ENCODE data around the gene KRCC1.

KRCC1 gene

DNA sequence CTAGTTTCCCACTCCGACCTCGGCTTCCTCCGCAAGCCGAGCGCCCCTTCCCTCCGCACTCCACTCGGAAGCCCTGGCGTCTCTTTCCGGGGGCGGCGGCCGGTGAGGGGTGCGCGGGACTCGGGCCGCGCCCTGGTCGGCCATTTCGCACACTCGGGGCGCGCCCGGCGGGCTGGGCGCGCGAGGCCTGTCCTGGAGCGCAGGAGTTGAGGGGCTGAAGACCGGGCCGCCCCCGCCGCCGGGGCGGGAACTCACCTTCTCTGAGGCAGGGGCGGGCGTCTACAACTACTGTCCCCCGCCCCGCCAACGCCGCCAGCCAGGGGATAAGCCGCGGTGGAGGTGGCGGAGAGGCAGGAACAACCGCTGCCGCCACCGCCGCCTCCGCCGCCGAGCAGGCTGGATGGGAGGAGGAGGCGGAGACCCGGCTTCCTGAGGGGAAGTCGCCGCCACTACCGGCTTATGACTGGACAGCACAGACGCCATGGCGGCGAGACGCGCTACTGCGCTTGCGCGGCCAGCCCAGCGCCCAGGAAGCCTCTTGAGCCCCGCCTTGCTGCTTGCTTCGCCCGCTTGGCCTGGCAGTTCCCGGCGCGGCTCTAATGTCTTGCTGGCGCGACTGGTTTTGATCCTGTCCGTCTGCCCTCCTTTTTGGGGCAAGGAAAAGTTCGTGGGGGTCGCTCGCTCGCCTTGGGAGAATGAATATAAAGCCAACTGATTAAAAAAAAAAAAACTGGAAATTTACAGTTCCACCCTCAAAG, at the start of gene KRCC1:
KRCC1 (minus strand) TSS at position 413 of the 758 bp plus-strand sequence. CDS start 27,220 bp downstream, outside the sequence.
- no peak for TF ChIP-seq CTCF (IDR thresholded peaks at IDR 0.05; ENCODE audit: extremely low read depth, missing control alignments)

GRCh38 chr2:88100489-88100858, 44.9 kb upstream of the KRCC1 start:
- no peak for DNase-seq (ENCODE audit: low spot score)
- no peak for TF ChIP-seq CTCF (IDR thresholded peaks at IDR 0.05; ENCODE audit: extremely low read depth, missing control alignments)

More for the DNA sequence above, at the start of gene KRCC1:
- DNase-seq (ENCODE audit: low spot score), result peak; percentile 98

GRCh38 chr2:88099798-88100488, 44.4 kb upstream of the KRCC1 start:
- TF ChIP-seq CTCF (IDR thresholded peaks at IDR 0.05; ENCODE audit: extremely low read depth, missing control alignments), result no peak
- no peak for DNase-seq (ENCODE audit: low spot score)

DNA sequence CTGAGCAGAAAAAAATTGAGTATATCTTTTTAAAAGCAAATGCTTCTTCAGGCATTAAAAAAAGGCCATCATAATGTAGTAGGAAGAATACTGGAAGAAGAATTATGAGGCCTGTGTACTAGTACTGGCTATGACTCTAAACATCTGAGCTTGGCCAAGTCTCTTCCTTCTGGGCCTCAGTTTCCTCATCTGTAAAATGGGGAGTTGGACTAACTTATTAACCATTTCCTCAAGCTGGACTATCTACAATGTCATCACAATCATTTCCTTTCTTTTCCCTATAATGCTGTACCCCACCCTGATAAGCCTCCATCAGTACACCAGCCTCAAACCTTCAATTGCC, 42.9 kb upstream of the KRCC1 start:
- DNase-seq (ENCODE audit: low spot score), result no peak
- TF ChIP-seq CTCF (IDR thresholded peaks at IDR 0.05; ENCODE audit: extremely low read depth, missing control alignments), result no peak

DNA sequence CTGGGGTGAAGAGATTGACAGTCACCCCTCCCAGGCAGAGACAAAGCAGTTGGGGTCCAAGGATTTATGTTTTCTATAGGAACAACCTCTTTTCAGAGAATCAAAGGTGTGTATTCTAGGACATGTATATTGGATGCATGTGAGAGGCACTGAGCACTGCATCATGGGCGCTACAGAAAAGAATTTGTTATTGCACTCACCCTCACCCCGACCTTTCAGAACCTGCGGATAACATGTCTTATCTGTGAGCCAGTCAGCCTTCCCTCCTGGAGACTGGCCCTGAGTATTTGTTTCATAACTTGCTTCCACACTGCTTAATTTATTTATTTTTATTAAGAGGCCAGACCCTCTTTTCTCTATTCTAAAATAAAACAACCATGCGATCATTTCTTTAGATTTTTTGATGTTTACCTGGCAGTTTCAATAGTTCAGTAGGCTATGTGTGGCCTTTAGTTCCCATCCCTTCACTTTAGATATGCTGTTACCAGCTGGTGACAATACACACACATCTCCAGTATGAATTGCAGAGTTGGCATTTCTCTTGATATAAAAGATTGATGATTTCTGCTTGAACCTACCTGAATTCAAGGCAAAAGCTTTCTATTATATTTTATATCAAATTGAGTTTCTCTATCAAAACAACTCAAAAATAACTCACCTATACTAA, 42.4 kb upstream of the KRCC1 start:
- TF ChIP-seq CTCF (IDR thresholded peaks at IDR 0.05; ENCODE audit: extremely low read depth, missing control alignments), result no peak
- no peak for DNase-seq (ENCODE audit: low spot score)

DNA sequence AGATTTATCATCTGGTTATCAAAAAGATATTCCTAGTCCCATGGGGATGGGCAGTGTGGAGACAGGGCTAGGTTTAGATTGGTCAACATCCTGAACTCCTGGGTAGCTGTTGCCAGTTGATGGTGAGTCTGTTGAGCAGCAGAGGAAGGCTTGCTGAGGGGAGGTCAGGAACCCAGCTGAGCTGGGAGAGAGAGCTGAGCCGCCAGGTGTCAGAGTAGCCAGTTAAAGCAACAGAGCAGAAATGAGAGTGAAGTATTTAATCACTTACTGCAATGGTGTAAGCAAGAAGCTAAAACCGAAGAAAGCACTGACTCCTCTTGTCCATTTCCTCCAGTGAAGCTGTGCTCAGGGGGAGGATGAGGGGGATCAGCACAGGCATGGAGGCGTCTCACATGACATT, 41.6 kb upstream of the KRCC1 start:
- DNase-seq (ENCODE audit: low spot score), result no peak

More for the DNA sequence above, 41.6 kb upstream of the KRCC1 start:
- no peak for TF ChIP-seq CTCF (IDR thresholded peaks at IDR 0.05; ENCODE audit: extremely low read depth, missing control alignments)

Measured in GM20000 (cell line).